Measurements from ENCODE around the gene CASP1. TPM values are rescaled to one million over a fixed set of nuclear protein-coding genes. Genes with fewer than 3 reads are reported as not detected.

The CASP1 gene
- total RNA-seq, 1 experiment from 2014 or later: 4.7 TPM

DNA sequence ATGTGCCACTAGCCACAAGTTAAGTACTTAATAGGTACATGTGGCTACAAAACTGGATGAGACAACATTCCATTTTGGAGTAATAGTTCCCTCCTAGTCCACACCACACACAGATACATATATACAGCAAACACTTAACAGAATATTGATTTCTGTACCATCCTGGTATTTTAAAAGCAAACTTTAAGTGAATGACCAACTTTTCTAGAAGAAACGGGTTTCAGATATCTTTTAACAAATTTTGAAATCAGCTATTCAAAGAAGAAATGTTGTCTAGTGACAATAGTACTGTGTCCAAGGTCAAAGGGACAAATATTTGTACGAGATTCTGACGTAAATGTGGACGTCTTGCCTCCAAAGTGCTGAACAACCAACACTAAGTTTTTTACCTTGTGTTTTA is 22.5 kb upstream of the CASP1 start:
- H3K27ac ChIP-seq: no peak overlapping the region
- no peaks in the 10 kb centered on the region for H4K20me1 ChIP-seq (ENCODE audit: insufficient read depth)
- no peaks in the 10 kb centered on the region for H3K4me1 ChIP-seq (replicated peaks; ENCODE audit: insufficient read depth)
- no peaks in the 10 kb centered on the region for H3K9me3 ChIP-seq (ENCODE audit: insufficient read depth, low read depth)
- BruUV-seq (replicated peaks): no TSS peak
- H3K9me2 ChIP-seq (ENCODE audit: insufficient read depth): peaks cover 4% of the 10 kb centered on the region; the same call in 1 of the 2 replicates
- H3K79me2 ChIP-seq (ENCODE audit: low read depth): no peaks in the 10 kb centered on the region
- no peaks in the 10 kb centered on the region for H3K27me3 ChIP-seq (ENCODE audit: insufficient read depth, low read depth)
- intact Hi-C loops (cut with micrococcal nuclease; ENCODE audit: unreplicated experiment): no loop called here
- TF ChIP-seq EZH2 (IDR thresholded peaks at IDR 0.05; ENCODE audit: low read depth): no peak
- TF ChIP-seq, protein P1, sequence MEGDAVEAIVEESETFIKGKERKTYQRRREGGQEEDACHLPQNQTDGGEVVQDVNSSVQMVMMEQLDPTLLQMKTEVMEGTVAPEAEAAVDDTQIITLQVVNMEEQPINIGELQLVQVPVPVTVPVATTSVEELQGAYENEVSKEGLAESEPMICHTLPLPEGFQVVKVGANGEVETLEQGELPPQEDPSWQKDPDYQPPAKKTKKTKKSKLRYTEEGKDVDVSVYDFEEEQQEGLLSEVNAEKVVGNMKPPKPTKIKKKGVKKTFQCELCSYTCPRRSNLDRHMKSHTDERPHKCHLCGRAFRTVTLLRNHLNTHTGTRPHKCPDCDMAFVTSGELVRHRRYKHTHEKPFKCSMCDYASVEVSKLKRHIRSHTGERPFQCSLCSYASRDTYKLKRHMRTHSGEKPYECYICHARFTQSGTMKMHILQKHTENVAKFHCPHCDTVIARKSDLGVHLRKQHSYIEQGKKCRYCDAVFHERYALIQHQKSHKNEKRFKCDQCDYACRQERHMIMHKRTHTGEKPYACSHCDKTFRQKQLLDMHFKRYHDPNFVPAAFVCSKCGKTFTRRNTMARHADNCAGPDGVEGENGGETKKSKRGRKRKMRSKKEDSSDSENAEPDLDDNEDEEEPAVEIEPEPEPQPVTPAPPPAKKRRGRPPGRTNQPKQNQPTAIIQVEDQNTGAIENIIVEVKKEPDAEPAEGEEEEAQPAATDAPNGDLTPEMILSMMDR (conservative IDR thresholded peaks at IDR 0.05): no peak
- H3K4me2 ChIP-seq: no peak overlapping the region
- ChIA-PET CTCF (no interaction called here), POLR2A (ENCODE audit: unreplicated experiment) (no interaction called here)
- H3F3A ChIP-seq (ENCODE audit: insufficient read depth, low read depth): no peaks in the 10 kb centered on the region
- H3K36me3 ChIP-seq (ENCODE audit: low read depth): no peaks in the 10 kb centered on the region
- H3K4me3 ChIP-seq: no peak overlapping the region
- no peak overlapping the region for H2AFZ ChIP-seq
- DNase-seq: no peak

DNA sequence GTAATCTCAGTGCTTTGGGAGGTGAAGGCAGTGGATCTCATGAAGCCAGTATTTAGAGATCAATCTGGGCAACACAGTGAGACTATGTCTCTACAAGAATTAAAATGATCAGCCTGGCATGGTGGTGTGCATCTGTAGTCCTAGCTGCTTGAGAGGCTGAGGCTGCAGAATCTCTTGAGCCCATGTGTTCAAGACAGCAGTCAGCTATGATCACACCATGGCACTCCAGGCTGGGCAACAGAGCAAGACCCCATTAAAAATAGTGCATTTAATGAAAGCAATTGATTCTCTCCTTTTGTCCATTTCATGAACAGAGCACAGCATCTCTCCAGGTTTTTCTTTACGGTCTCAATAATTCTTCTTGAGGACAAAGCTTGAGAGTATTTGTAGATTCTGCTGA is 21.5 kb upstream of the CASP1 start:
- no peaks in the 10 kb centered on the region for H3K9me3 ChIP-seq (ENCODE audit: insufficient read depth, low read depth)
- BruUV-seq (replicated peaks): no TSS peak
- peaks cover 4% of the 10 kb centered on the region; the same call in 1 of the 2 replicates for H3K9me2 ChIP-seq (ENCODE audit: insufficient read depth)
- H3K79me2 ChIP-seq (ENCODE audit: low read depth): no peaks in the 10 kb centered on the region
- H2AFZ ChIP-seq: no peak overlapping the region
- intact Hi-C loops (cut with micrococcal nuclease; ENCODE audit: unreplicated experiment): no loop called here
- DNase-seq: no peak
- no peaks in the 10 kb centered on the region for H3K36me3 ChIP-seq (ENCODE audit: low read depth)
- no peak for TF ChIP-seq EZH2 (IDR thresholded peaks at IDR 0.05; ENCODE audit: low read depth)
- TF ChIP-seq, protein P1 (conservative IDR thresholded peaks at IDR 0.05): no peak
- H4K20me1 ChIP-seq (ENCODE audit: insufficient read depth): no peaks in the 10 kb centered on the region
- no peaks in the 10 kb centered on the region for H3K4me1 ChIP-seq (replicated peaks; ENCODE audit: insufficient read depth)
- H3K4me2 ChIP-seq: no peak overlapping the region
- CTCF ChIA-PET: no interaction called here
- H3K27me3 ChIP-seq (ENCODE audit: insufficient read depth, low read depth): no peaks in the 10 kb centered on the region
- H3K4me3 ChIP-seq: no peak overlapping the region
- POLR2A ChIA-PET (ENCODE audit: unreplicated experiment): no interaction called here
- no peaks in the 10 kb centered on the region for H3F3A ChIP-seq (ENCODE audit: insufficient read depth, low read depth)
- H3K27ac ChIP-seq: no peak overlapping the region

DNA sequence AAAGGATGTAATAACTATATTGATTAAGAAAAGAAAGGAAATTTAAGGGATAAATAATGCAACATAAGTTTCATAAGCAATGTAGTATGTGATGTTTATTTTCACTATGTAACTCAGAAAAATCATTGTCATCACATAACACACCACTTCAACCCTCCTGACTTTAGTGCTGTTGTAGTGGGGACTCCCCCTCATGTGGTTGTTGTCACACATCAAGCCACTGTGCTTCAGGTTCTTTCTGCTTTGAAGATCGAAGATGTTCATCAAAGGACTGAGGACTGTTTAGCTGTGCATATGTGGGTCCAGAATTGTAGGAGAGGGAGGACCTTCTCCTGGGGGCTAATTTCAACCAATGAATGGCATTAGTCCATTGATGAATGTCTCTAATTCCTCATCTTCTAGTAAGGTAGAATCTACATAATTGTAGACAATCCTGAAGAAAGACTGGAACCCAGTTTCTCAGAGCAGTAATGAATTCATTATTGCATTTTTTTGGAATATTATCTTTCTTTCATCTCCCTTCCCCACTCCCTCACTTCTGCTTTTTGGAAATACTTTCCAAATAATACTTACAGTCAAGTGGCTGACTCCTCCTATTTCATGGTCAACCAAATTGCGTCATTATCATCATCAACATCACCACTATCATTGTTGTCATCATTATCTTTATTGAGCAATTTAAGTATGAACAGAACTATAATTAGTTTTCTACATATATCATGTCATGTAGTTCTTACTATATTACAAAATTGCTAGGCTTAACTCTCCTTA is 20.0 kb upstream of the CASP1 start:
- H3K4me2 ChIP-seq: no peak overlapping the region
- H3K9me2 ChIP-seq (ENCODE audit: insufficient read depth): no peaks in the 10 kb centered on the region
- no peak for DNase-seq
- intact Hi-C loops (cut with micrococcal nuclease; ENCODE audit: unreplicated experiment): no loop called here
- POLR2A ChIA-PET (ENCODE audit: unreplicated experiment): no interaction called here
- CTCF ChIA-PET: no interaction called here
- H3F3A ChIP-seq (ENCODE audit: insufficient read depth, low read depth): no peaks in the 10 kb centered on the region
- H3K27ac ChIP-seq: no peak overlapping the region
- H2AFZ ChIP-seq: no peak overlapping the region
- H3K36me3 ChIP-seq (ENCODE audit: low read depth): no peaks in the 10 kb centered on the region
- H3K79me2 ChIP-seq (ENCODE audit: low read depth): no peaks in the 10 kb centered on the region
- H3K4me1 ChIP-seq (replicated peaks; ENCODE audit: insufficient read depth): no peaks in the 10 kb centered on the region
- no peak overlapping the region for H3K4me3 ChIP-seq
- no TSS peak for BruUV-seq (replicated peaks)
- no peaks in the 10 kb centered on the region for H3K27me3 ChIP-seq (ENCODE audit: insufficient read depth, low read depth)
- TF ChIP-seq, protein P1 (conservative IDR thresholded peaks at IDR 0.05): no peak
- no peak for TF ChIP-seq EZH2 (IDR thresholded peaks at IDR 0.05; ENCODE audit: low read depth)
- H3K9me3 ChIP-seq (ENCODE audit: insufficient read depth, low read depth): no peaks in the 10 kb centered on the region
- no peaks in the 10 kb centered on the region for H4K20me1 ChIP-seq (ENCODE audit: insufficient read depth)

Measured in PC-9 (cell line).